Measurements from ENCODE around the gene ZBTB37. TPM values are rescaled to one million over a fixed set of nuclear protein-coding genes. Genes with fewer than 3 reads are reported as not detected.

The ZBTB37 gene
- total RNA-seq, 1 experiment from 2014 or later = 12.0 TPM

- no peaks in the 10 kb centered on the region for H3K23me2 ChIP-seq (ENCODE audit: insufficient read length, low read depth, low read length, poor library complexity, severe bottlenecking)
- no peaks in the 10 kb centered on the region; the same call in 1 of the 2 replicates for H3K79me2 ChIP-seq (ENCODE audit: insufficient read depth, low read length)
- no peaks in the 10 kb centered on the region for H3K79me1 ChIP-seq (ENCODE audit: insufficient read depth, low read depth, low read length, poor library complexity, severe bottlenecking)
- H3K9me3 ChIP-seq (ENCODE audit: control insufficient read depth, low read depth, low read length) = no peaks in the 10 kb centered on the region
- H3K4me3 Mint-ChIP-seq = no peak overlapping the region
- H2AK5ac ChIP-seq (ENCODE audit: insufficient read length, low read length) = no peak overlapping the region
- no peak overlapping the region for H3K18ac ChIP-seq (ENCODE audit: insufficient read length, low read depth, low read length)
- H3K9ac ChIP-seq (ENCODE audit: extremely low read depth, insufficient read length, low read length) = no peak overlapping the region
- no peaks in the 10 kb centered on the region for H3K27me3 ChIP-seq (ENCODE audit: insufficient read depth, low read length)
- no peaks in the 10 kb centered on the region for H3K27me3 Mint-ChIP-seq (ENCODE audit: low read depth)
- no peak overlapping the region for H3K4ac ChIP-seq (ENCODE audit: low read depth, low read length)
- H3K4me2 ChIP-seq (ENCODE audit: insufficient read depth, insufficient read length, low read length) = no peak overlapping the region
- TF ChIP-seq CTCF (conservative IDR thresholded peaks at IDR 0.05) = no peak
- no peak overlapping the region for H3K27ac ChIP-seq (ENCODE audit: insufficient read length, low read depth, low read length)
- H3K9me3 Mint-ChIP-seq = no peaks in the 10 kb centered on the region
- no peak overlapping the region for H4K5ac ChIP-seq (ENCODE audit: insufficient read length, low read depth, low read length)
- no peaks in the 10 kb centered on the region for H4K20me1 ChIP-seq (ENCODE audit: control insufficient read depth, insufficient read depth, insufficient read length)
- no peak overlapping the region for H3T11ph ChIP-seq (ENCODE audit: low read length)
- H4K91ac ChIP-seq (ENCODE audit: insufficient read length, low read depth, low read length) = no peak overlapping the region
- H2BK5ac ChIP-seq (ENCODE audit: insufficient read length, low read length) = no peak overlapping the region
- H3K23ac ChIP-seq (ENCODE audit: insufficient read length, low read depth, low read length) = no peak overlapping the region
- DNase-seq = no peak
- H2AFZ ChIP-seq (ENCODE audit: low read length) = no peak overlapping the region
- H3K56ac ChIP-seq (ENCODE audit: insufficient read length, low read depth, low read length) = no peak overlapping the region
- H2BK20ac ChIP-seq (ENCODE audit: low read depth, low read length, poor library complexity, severe bottlenecking) = no peak overlapping the region
- no peak overlapping the region for H4K8ac ChIP-seq (replicated peaks; ENCODE audit: insufficient read length, low read depth, low read length)
- H2BK12ac ChIP-seq (ENCODE audit: insufficient read length, low read depth, low read length) = no peak overlapping the region
- H3K36me3 Mint-ChIP-seq (ENCODE audit: insufficient read depth in 1 of 3, low read depth in 3 of 3) = peaks cover 11 to 25% (median 24%) of the 10 kb centered on the region in 3 experiments; a peak in 6 of 7 replicates
- no peak overlapping the region for H2BK120ac ChIP-seq (ENCODE audit: low read depth, low read length, poor library complexity, severe bottlenecking)
- peaks cover 16 to 20% of the 10 kb centered on the region in 2 experiments for H3K4me1 Mint-ChIP-seq
- H3K14ac ChIP-seq (ENCODE audit: insufficient read depth, low read length) = no peak overlapping the region
- H2BK15ac ChIP-seq (ENCODE audit: low read depth, low read length) = no peak overlapping the region
- no CpG with 5 or more reads among the region's 5 CpGs for WGBS (ENCODE audit: extremely low coverage, insufficient read length, low lambda C conversion rate)
- H3K4me1 ChIP-seq (ENCODE audit: insufficient read depth, low read length) = peaks cover 6% of the 10 kb centered on the region; the same call in 1 of the 2 replicates
- H3K27ac Mint-ChIP-seq = no peak overlapping the region
Observed at GRCh38 chr1:173884701-173885100, 16.5 kb downstream of the ZBTB37 start.
